ENCODE results near the gene EFNA5. TPM values are rescaled to one million over a fixed set of nuclear protein-coding genes. Genes with fewer than 3 reads are reported as not detected.

Gene EFNA5
- polyA plus RNA-seq, 1 donor (not counting 4 experiments of a cell fraction or from before 2014, with no cell fraction given), result 4.8 TPM

DNA sequence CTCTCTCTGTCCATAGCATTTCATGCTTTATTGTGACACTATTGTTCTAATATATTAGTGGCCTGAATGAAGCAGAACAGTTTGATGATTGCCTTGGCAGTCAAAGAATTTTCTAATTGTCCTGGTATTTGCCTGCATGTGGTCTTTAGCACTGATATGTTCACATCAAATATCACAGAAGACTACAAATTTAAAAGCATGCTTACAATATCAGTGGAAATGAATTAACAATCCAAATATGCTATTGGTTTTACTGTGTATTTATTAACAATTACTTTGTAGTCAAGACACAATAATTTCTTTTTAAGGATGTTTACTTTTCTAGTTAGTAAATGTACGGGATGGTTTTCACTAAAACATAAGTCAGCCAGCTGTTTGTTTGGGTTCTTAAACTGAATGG is 18.3 kb downstream of the EFNA5 start:
- dilution Hi-C loops (cut with MboI; ENCODE audit: extremely low pct_ligation_motif_present, low sequenced_read_pairs), result no loop called here
- Histone ChIP-seq H3K4me2 (ENCODE audit: control insufficient read depth, extremely low read depth, insufficient read depth, low read depth, low read length) (no peak overlapping the region), H3K9me1 (ENCODE audit: control insufficient read depth, extremely low read depth, insufficient read depth, low read length) (no peaks in the 10 kb centered on the region), H3K4me3 (ENCODE audit: control insufficient read depth in 2 of 3, extremely low read depth in 1 of 3, insufficient read depth in 2 of 3, low read depth in 1 of 3, low read length in 3 of 3) (no peak overlapping the region), H3K79me2 (ENCODE audit: control insufficient read depth, insufficient read depth, low read length) (peaks cover 57% of the 10 kb centered on the region), H3K27me3 (ENCODE audit: control insufficient read depth, extremely low read depth, insufficient read depth, low read length) (no peaks in the 10 kb centered on the region), H3K36me3 (ENCODE audit: control insufficient read depth in 2 of 2, extremely low read depth in 1 of 2, insufficient read depth in 2 of 2, low read length in 2 of 2) (no peaks in the 10 kb centered on the region), H2AFZ (ENCODE audit: control insufficient read depth, low read length) (no peak overlapping the region), H3K9me3 (ENCODE audit: control insufficient read depth, low read depth, low read length) (no peaks in the 10 kb centered on the region), H3K27ac (ENCODE audit: control insufficient read depth, insufficient read depth, low read length) (no peak overlapping the region), H3K4me1 (ENCODE audit: control insufficient read depth, extremely low read depth, insufficient read depth, low read length) (peaks cover 15% of the 10 kb centered on the region), H4K20me1 (ENCODE audit: control insufficient read depth, extremely low read depth, insufficient read depth, low read length) (no peaks in the 10 kb centered on the region), H3K9ac (ENCODE audit: control insufficient read depth, extremely low read depth, insufficient read depth, low read length) (no peak overlapping the region)
- TF ChIP-seq, protein P1, sequence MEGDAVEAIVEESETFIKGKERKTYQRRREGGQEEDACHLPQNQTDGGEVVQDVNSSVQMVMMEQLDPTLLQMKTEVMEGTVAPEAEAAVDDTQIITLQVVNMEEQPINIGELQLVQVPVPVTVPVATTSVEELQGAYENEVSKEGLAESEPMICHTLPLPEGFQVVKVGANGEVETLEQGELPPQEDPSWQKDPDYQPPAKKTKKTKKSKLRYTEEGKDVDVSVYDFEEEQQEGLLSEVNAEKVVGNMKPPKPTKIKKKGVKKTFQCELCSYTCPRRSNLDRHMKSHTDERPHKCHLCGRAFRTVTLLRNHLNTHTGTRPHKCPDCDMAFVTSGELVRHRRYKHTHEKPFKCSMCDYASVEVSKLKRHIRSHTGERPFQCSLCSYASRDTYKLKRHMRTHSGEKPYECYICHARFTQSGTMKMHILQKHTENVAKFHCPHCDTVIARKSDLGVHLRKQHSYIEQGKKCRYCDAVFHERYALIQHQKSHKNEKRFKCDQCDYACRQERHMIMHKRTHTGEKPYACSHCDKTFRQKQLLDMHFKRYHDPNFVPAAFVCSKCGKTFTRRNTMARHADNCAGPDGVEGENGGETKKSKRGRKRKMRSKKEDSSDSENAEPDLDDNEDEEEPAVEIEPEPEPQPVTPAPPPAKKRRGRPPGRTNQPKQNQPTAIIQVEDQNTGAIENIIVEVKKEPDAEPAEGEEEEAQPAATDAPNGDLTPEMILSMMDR (optimal IDR thresholded peaks at IDR 0.05 in 1 of 3, IDR thresholded peaks at IDR 0.05 in 1 of 3, conservative IDR thresholded peaks at IDR 0.05 in 1 of 3; ENCODE audit: extremely low read depth in 1 of 3, insufficient read depth in 2 of 3, low read length in 3 of 3), result no peak
- no peak for TF ChIP-seq EZH2 (IDR thresholded peaks at IDR 0.05; ENCODE audit: low read length)
- DNase-seq (ENCODE audit: low read depth, low spot score) (no peak), FAIRE-seq (no peak)

DNA sequence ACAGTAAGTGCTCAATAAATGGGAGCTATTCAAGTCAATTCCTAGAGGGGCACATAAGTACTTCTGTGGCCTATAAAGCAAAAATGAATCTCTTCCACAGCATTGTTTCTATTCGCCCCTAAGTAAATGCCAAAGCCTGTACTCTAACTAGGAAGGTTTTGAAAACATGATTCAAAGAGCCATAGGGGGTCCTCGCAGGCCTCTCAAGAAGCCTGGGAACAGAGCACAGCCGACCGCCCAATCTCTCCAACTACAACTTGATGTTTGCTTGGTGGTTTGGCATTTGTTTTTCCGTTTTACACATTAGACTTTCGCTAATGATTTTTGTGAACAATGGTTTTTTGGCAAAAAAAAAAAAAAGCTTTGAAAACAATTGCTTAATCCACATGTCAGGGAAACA is 19.4 kb downstream of the EFNA5 start:
- H3K79me2 ChIP-seq (ENCODE audit: control insufficient read depth, insufficient read depth, low read length), result peaks cover 55% of the 10 kb centered on the region
- H3K27me3 ChIP-seq (ENCODE audit: control insufficient read depth, extremely low read depth, insufficient read depth, low read length), result no peaks in the 10 kb centered on the region
- no peaks in the 10 kb centered on the region for H3K9me1 ChIP-seq (ENCODE audit: control insufficient read depth, extremely low read depth, insufficient read depth, low read length)
- H3K4me1 ChIP-seq (ENCODE audit: control insufficient read depth, extremely low read depth, insufficient read depth, low read length), result peaks cover 17% of the 10 kb centered on the region
- H3K9me3 ChIP-seq (ENCODE audit: control insufficient read depth, low read depth, low read length), result no peaks in the 10 kb centered on the region
- no peaks in the 10 kb centered on the region for H4K20me1 ChIP-seq (ENCODE audit: control insufficient read depth, extremely low read depth, insufficient read depth, low read length)
- H3K4me3 ChIP-seq (ENCODE audit: control insufficient read depth in 2 of 3, extremely low read depth in 1 of 3, insufficient read depth in 2 of 3, low read depth in 1 of 3, low read length in 3 of 3), result no peak overlapping the region
- H2AFZ ChIP-seq (ENCODE audit: control insufficient read depth, low read length), result no peak overlapping the region
- no peak overlapping the region for H3K4me2 ChIP-seq (ENCODE audit: control insufficient read depth, extremely low read depth, insufficient read depth, low read depth, low read length)
- FAIRE-seq (no peak), DNase-seq (ENCODE audit: low read depth, low spot score) (no peak)
- H3K27ac ChIP-seq (ENCODE audit: control insufficient read depth, insufficient read depth, low read length), result no peak overlapping the region
- dilution Hi-C loops (cut with MboI; ENCODE audit: extremely low pct_ligation_motif_present, low sequenced_read_pairs), result no loop called here
- TF ChIP-seq EZH2 (IDR thresholded peaks at IDR 0.05; ENCODE audit: low read length), result no peak
- TF ChIP-seq, protein P1 (optimal IDR thresholded peaks at IDR 0.05 in 1 of 3, IDR thresholded peaks at IDR 0.05 in 1 of 3, conservative IDR thresholded peaks at IDR 0.05 in 1 of 3; ENCODE audit: extremely low read depth in 1 of 3, insufficient read depth in 2 of 3, low read length in 3 of 3), result no peak
- no peak overlapping the region for H3K9ac ChIP-seq (ENCODE audit: control insufficient read depth, extremely low read depth, insufficient read depth, low read length)
- H3K36me3 ChIP-seq (ENCODE audit: control insufficient read depth in 2 of 2, extremely low read depth in 1 of 2, insufficient read depth in 2 of 2, low read length in 2 of 2), result no peaks in the 10 kb centered on the region

Measured in keratinocyte (primary cell).